ENCODE results near the gene ABI2.
"Not testable (repeated sequence)": the region's sequence is repeated elsewhere in the genome, so short reads cannot be mapped to it uniquely, and the experiment has no call there.

The ABI2 gene

DNA sequence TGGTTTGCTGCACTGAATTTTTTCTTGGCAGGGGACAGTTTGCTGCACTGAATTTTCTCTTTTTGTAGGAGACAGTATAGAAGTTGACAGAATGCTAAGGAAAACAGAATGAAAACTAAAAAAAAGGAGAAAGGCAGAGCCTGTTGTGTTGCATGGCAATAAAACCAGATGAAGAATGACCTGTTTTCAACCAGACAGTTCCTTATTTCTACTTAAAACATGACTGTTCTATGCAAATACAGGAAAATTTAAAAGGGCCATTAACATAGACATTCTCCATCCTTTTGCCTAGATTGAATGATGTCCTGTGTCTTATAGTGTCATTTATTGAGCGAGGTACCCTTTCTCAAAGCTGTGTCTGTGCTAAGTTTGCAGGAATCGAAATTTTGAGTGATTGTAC, 33.3 kb downstream of the ABI2 start:
- H4K20me1 ChIP-seq (ENCODE audit: insufficient read depth, low read length): no peaks in the 10 kb centered on the region
- TF ChIP-seq EZH2 (IDR thresholded peaks at IDR 0.05; ENCODE audit: borderline replicate concordance, low read length): no peak
- TF ChIP-seq CTCF (IDR thresholded peaks at IDR 0.05; ENCODE audit: low read length): no peak
- no peak overlapping the region for H3K4me2 ChIP-seq (ENCODE audit: low read length)
- no peak overlapping the region for H3K4me3 ChIP-seq (ENCODE audit: low read depth, low read length, poor library complexity, severe bottlenecking)
- H3K4me1 ChIP-seq (ENCODE audit: insufficient read depth, low read length, severe bottlenecking): peaks cover 13% of the 10 kb centered on the region
- H3K27ac ChIP-seq (ENCODE audit: low read depth, low read length, poor library complexity, severe bottlenecking): peak overlapping the region; percentile 52
- no peak overlapping the region for H3K9ac ChIP-seq (ENCODE audit: low read length)
- no peaks in the 10 kb centered on the region for H3K36me3 ChIP-seq (ENCODE audit: insufficient read depth, low read length)
- no peaks in the 10 kb centered on the region for H3F3A ChIP-seq (ENCODE audit: insufficient read depth, low read length)
- H3K9me3 ChIP-seq (ENCODE audit: low read length): peaks cover 3% of the 10 kb centered on the region; the same call in 1 of the 2 replicates
- H3K27me3 ChIP-seq (ENCODE audit: insufficient read depth, low read length): no peaks in the 10 kb centered on the region
- no peaks in the 10 kb centered on the region for H3K79me2 ChIP-seq (ENCODE audit: insufficient read depth, low read length)
- no peaks in the 10 kb centered on the region for H3K9me2 ChIP-seq (ENCODE audit: low read depth, low read length)
- no peak overlapping the region for H2AFZ ChIP-seq (ENCODE audit: low read length)

GRCh38 chr2:203361922-203362321, 33.7 kb downstream of the ABI2 start:
- peaks cover under 1% of the 10 kb centered on the region; the same call in 1 of the 2 replicates for H3F3A ChIP-seq (ENCODE audit: insufficient read depth, low read length)
- H3K4me1 ChIP-seq (ENCODE audit: insufficient read depth, low read length, severe bottlenecking): peaks cover 13% of the 10 kb centered on the region
- H3K9me2 ChIP-seq (ENCODE audit: low read depth, low read length): no peaks in the 10 kb centered on the region
- H3K9ac ChIP-seq (ENCODE audit: low read length): no peak overlapping the region
- no peaks in the 10 kb centered on the region for H4K20me1 ChIP-seq (ENCODE audit: insufficient read depth, low read length)
- H2AFZ ChIP-seq (ENCODE audit: low read length): no peak overlapping the region
- no peaks in the 10 kb centered on the region for H3K27me3 ChIP-seq (ENCODE audit: insufficient read depth, low read length)
- TF ChIP-seq CTCF (IDR thresholded peaks at IDR 0.05; ENCODE audit: low read length): no peak
- TF ChIP-seq EZH2 (IDR thresholded peaks at IDR 0.05; ENCODE audit: borderline replicate concordance, low read length): no peak
- H3K27ac ChIP-seq (ENCODE audit: low read depth, low read length, poor library complexity, severe bottlenecking): peak overlapping the region; percentile 52
- H3K4me2 ChIP-seq (ENCODE audit: low read length): no peak overlapping the region
- H3K4me3 ChIP-seq (ENCODE audit: low read depth, low read length, poor library complexity, severe bottlenecking): no peak overlapping the region
- peaks cover 4% of the 10 kb centered on the region; the same call in 1 of the 2 replicates for H3K36me3 ChIP-seq (ENCODE audit: insufficient read depth, low read length)
- peaks cover 3% of the 10 kb centered on the region; the same call in 1 of the 2 replicates for H3K9me3 ChIP-seq (ENCODE audit: low read length)
- H3K79me2 ChIP-seq (ENCODE audit: insufficient read depth, low read length): no peaks in the 10 kb centered on the region

DNA sequence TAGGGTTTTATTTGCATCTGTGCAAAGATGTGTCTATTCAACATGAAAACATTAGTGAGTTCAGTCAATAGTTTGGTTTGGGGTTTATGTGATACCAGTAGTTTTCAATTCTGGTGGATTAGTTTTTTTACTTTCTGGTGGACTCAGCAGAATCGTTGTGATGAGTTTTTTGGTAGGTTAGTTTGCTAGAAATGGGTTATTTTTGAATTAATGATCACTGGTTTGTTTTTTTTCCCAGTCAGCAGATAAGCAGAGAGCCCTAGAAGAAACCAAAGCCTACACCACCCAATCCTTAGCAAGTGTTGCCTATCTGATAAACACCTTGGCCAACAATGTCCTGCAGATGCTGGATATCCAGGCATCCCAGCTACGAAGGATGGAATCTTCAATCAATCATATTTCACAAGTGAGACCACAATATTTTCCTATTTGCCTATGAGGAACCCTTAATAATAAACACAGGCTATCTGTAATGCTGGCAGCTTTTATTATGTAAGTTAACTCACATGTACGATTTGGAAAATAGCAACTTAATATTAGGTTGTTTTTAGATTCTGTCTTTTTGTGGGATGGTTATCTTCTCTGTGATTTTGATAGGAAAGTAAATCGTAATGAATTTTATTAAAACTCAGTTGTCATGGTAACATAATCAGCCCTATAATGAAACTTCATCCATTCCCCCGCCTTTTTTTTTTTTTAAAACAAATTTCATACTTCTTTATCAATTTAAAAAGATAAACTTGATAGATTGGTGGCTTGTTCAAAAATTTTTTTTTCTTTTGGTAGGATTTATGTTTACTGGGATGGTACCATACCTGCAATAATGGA, 38.7 kb downstream of the ABI2 start:
- Histone ChIP-seq H3K4me3 (ENCODE audit: low read depth, low read length, poor library complexity, severe bottlenecking) (no peak overlapping the region), H4K20me1 (ENCODE audit: insufficient read depth, low read length) (no peaks in the 10 kb centered on the region), H3K4me2 (ENCODE audit: low read length) (no peak overlapping the region), H3K27me3 (ENCODE audit: insufficient read depth, low read length) (no peaks in the 10 kb centered on the region), H3K36me3 (ENCODE audit: insufficient read depth, low read length) (peaks cover 21% of the 10 kb centered on the region; the same call in 1 of the 2 replicates), H2AFZ (ENCODE audit: low read length) (no peak overlapping the region), H3K4me1 (ENCODE audit: insufficient read depth, low read length, severe bottlenecking) (no peaks in the 10 kb centered on the region), H3K27ac (ENCODE audit: low read depth, low read length, poor library complexity, severe bottlenecking) (no peak overlapping the region), H3K9me2 (ENCODE audit: low read depth, low read length) (no peaks in the 10 kb centered on the region), H3K79me2 (ENCODE audit: insufficient read depth, low read length) (no peaks in the 10 kb centered on the region), H3K9me3 (ENCODE audit: low read length) (no peaks in the 10 kb centered on the region), H3F3A (ENCODE audit: insufficient read depth, low read length) (peaks cover 4% of the 10 kb centered on the region; the same call in 1 of the 2 replicates), H3K9ac (ENCODE audit: low read length) (no peak overlapping the region)
- no peak for TF ChIP-seq EZH2 (IDR thresholded peaks at IDR 0.05; ENCODE audit: borderline replicate concordance, low read length)
- TF ChIP-seq CTCF (IDR thresholded peaks at IDR 0.05; ENCODE audit: low read length): no peak

DNA sequence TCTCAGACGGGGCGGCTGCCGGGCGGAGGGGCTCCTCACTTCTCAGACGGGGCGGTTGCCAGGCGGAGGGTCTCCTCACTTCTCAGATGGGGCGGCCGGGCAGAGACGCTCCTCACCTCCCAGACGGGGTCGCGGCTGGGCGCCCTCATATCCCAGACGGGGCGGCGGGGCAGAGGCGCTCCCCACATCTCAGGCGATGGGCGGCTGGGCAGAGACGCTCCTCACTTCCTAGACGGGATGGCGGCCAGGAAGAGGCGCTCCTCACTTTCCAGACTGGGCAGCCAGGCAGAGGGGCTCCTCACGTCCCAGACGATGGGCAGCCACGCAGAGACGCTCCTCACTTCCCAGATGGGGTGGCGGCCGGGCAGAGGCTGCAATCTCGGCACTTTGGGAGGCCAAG, 44.5 kb downstream of the ABI2 start:
- not testable (repeated sequence) for H2AFZ ChIP-seq (ENCODE audit: low read length); H3K4me1 ChIP-seq (ENCODE audit: insufficient read depth, low read length, severe bottlenecking); H3K9me2 ChIP-seq (ENCODE audit: low read depth, low read length); H3F3A ChIP-seq (ENCODE audit: insufficient read depth, low read length); H4K20me1 ChIP-seq (ENCODE audit: insufficient read depth, low read length); H3K79me2 ChIP-seq (ENCODE audit: insufficient read depth, low read length); H3K9ac ChIP-seq (ENCODE audit: low read length); H3K9me3 ChIP-seq (ENCODE audit: low read length); H3K27me3 ChIP-seq (ENCODE audit: insufficient read depth, low read length); H3K27ac ChIP-seq (ENCODE audit: low read depth, low read length, poor library complexity, severe bottlenecking); H3K4me3 ChIP-seq (ENCODE audit: low read depth, low read length, poor library complexity, severe bottlenecking); H3K4me2 ChIP-seq (ENCODE audit: low read length)
- peaks cover 13% of the 10 kb centered on the region; the same call in 1 of the 2 replicates for H3K36me3 ChIP-seq (ENCODE audit: insufficient read depth, low read length)

Measured in OCI-LY1 (cell line).